G401 (cell line): ENCODE data around the gene DLG1. TPM values are rescaled to one million over a fixed set of nuclear protein-coding genes. Genes with fewer than 3 reads are reported as not detected.

Source experiments
- DNase-seq: peaks from one replicate; pipeline ENCODE4 v3.0.0-alpha.2; 2015; ENCODE audit warnings: low spot score
- in situ Hi-C: cut with HindIII; loops from 2 replicates; pipeline ENCODE4 v1.10.0; 2016; ENCODE audit warnings: low sequenced_read_pairs, mixed read lengths
- total RNA-seq: library from RNA; depleted of rRNA; stranded (reverse); fragments of >200 nt; shearing (Covaris generic); gene quantifications from 2 replicates; pipeline ENCODE4 v1.2.3, GENCODE V29; 2014

DLG1 gene
- total RNA-seq, 1 experiment from 2014 or later: 35.0 TPM

DNA sequence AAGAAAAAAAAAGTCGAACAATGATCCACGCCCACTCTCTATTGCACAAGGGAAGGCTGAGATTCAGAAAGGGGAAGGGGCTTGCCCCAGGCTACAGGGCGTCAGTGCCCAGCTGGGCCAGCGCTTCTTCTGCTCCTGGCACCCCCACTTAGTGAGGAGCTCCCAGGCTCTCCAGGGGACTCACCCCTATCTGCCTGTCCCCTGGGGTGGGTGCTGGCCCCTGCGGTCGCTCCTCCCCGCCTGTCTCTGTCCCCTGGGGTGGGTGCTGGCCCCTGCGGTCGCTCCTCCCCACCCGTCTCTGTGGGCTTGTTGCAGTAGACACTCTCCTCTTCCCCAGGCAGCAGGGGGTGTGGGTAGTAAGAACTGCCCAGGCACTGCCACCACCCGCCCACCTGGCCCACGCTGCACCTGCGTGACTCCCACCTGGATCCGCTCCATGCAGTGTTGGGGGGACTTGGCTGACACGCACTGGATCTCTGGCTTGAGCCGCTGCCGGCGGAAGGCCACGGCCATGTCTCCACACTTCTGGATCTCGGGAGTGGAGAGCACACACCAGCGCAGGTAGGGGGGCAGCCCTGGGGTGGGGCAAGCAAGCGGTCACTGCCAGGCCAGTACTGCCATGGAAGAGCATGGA is 283.4 kb downstream of the DLG1 start:
- no peak for DNase-seq
- in situ Hi-C loops: no loop called here

DNA sequence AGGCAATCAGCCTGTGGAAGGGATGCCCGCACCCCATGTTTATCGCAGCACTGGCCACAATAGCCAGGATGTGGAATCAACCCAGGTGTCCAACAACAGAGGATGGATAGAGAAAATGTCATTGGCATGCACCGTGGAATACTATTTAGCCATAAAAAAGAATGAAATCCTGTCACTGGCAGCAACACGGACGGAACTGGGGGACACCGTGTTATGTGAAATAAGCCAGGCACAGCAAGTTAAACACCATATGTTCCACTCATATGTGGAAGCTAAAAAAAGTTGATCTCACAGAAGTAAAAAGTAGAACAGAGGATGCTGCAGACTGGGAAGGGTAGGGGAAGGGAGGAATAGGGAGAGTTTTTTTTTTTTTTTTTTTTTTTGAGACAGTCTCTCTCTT is 284.4 kb downstream of the DLG1 start:
- DNase-seq: no peak
- in situ Hi-C loops: no loop called here

DNA sequence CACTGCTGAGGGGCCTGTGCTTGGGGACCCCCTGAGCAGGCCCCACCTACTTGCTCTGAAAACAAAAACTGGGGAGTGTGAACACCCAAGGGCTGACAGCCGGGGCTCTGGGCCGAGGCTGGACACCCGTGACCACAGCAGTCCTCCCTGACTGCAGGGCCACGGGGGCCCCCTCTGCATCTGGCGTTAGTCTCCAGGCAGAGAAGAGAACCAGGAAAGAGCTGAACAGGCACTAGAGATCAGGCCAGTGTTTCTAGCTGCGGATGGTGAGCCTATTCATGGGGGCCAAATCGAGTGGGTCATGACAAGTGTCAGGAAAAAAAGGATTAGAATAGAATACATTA is 285.9 kb downstream of the DLG1 start:
- in situ Hi-C loops: no loop called here

DNA sequence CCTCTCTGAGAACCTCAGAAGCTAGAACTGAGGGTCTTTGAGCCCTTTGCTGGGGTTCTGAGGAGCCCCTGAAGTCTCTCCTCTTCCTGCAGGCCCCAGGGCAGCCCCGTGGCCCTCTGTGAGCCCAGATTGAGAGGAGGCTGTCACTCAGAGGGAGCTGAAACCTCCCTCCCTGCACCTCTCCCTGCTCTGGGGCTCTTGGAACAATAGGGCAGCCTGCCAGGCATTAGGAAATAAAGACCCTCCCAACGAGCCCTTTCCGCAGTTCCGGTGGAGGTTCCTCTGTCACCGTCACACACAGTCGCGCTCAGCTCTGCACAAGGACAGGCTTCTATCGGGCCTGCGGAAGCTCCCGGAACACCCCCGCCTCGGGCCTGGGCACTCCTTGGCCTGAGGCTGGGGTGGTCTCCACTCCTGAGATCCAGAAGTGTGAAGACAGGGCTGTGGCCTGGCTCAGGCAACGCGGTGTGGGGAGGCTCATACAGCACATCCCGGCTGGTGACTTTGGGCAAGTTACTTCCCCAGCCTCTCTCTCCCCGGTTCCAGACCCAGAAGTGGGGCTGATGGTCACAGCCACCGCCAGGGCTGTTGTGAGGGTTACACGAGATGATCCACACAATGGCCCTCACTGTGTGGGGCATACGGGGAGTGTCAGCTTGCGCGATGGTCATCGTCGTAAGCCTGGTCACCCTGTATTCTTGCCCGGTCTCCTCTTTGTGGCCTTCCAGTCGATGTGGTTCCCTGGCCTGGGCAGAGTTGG is 286.5 kb downstream of the DLG1 start:
- no peak for DNase-seq
- in situ Hi-C loops: no loop called here

More for the DNA sequence above, 285.9 kb downstream of the DLG1 start:
- no peak for DNase-seq

DNA sequence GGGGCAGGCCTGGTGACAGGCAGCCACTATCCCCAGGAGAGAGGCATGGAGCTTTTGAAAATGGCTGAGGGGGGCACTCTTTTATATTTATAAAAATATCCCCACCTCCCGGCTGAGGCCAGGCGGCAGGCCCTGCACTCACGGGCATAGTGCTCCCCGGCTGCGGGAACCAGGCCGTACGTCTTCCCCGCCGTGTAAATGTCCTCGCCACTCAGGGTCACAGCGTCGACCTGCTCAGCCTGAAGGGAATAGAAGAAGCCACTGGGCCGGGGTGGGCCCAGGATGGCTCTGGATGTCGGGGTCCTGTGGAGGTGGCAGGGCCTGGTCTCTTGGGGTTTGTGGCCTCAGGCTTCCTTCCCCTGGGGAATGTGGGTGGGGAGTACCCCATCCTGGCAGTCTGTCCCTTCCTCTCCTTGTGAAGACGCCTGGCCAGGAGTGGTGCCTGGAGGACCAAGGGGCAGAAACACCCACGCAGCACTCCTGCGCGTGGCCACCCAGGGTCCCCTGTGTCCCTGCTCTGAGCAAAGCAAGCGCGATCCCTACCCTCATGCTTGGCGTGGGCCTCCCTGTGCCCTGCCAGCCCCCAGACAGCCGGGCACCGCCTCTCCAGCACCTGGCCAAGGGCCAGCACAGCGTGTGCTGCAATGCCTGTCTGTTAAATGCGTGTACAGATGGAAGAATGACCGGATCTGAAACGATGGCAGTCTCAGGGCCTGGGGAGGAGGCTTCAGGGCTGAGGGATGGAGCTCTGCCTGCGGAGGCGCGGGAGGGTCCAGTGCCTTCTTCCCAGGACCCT is 287.7 kb downstream of the DLG1 start:
- peak; percentile 74 for DNase-seq
- in situ Hi-C loops: no loop called here

DNA sequence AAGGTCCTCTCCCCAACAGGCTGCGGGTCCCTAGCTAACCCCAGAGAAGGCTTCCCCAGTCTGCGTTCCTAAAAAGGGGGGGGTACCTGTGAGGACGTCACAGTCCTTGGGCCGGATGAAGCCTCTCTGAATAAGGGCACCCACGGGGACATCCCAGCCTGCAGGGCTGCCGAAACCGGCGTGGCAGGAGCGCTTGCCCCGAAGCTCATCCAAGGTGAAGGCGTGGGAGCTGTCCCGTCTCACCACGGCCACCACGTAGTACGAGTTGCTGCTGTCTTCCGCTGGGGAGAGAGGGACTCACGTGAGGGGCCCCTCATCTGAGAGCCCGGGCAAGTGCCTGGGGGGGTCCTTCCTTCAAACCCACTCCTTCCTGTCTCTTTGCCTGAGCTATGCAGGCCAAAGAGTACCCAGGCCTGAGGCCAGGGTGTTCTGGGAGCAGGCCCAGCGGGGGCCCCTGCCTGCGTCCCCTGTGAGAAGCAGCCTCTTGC is 288.8 kb downstream of the DLG1 start:
- DNase-seq: no peak
- in situ Hi-C loops: no loop called here

DNA sequence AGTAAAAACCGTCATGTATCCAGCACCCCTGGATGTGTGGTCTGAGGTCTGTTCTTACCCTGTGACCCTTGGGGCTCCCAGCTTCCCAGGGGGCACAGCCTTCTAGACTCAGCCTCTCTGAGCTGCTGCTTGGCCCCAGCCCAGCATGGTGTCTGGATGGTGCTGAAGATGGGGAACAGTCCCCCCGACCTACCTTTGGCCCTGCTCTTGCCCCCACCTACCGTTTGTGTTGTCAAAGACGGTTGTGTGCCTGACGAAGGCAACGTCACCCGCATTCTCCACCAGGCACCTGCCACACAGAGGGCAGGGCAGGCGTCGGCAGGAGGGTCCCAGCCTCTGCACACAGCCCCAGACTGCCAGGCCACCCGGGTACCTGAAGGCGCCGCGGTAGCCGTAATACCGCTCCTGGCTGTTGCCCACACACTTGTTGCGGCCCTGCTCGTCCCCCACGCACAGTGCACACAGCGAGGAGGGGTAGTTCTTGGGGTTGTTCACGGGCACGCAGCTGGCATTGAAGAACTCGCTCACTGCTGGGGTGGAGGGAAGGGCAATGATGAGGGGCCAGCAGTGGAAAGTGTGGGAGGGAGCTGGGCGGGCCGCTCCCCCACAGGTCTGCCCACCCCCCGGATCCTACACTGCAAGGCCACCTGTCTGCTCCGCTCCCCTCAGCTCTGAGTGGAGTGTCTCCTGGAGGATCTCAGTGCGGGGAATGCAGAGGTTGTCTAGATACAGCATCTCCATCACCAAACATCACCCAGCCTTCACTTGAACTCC is 289.8 kb downstream of the DLG1 start:
- in situ Hi-C loops: no loop called here
- DNase-seq: no peak

DNA sequence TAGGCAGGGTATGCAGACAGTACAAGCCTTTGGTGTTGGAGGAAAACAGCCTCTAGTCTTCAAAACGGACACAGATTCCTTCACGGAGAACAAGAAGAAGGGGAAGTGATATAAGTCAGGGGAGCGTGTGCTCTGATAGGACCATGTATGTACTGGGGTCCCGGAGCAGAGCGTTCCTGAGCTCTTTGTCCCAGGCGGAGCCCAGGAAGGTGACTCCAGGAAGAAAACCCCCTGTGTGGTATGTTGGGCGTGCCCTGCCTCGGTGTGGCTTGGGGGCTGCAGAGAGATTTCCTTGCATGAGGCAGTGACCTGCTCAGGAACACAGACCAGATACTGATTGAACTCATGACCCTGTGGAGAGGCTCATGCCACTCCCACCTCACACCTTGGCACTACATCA is 290.5 kb downstream of the DLG1 start:
- in situ Hi-C loops: no loop called here
- no peak for DNase-seq

DNA sequence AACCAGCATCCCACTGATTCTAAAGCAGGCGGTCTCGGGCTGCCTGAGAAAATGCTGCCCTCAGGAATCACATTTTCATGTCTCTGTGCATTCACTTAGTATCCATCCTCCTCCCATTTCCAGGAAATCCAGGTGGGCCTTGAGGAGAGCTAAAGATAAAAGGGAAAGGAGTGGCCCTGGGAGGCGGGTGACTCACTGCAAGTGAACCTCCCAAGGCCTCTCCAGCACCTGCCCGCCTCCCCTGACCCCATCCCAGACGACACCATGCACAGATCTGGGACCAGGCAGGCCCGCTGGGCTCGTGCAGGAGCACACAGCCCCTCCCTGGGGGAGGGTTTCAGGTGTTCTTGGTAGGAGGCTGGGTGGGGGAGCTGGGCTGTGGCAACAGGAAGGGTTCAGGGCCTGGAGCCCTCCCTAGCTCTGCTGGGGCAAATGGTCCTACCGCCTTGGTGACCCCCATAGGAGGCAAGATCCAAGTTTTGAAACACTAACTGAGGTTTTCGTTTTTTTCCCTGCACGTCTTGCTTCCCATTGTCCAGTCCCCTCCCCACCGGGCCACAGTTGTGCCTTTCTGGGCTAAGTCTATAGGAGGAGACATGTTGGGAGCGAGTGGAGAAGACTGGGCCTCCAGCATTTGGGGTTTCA is 291.0 kb downstream of the DLG1 start:
- in situ Hi-C loops: no loop called here
- no peak for DNase-seq

DNA sequence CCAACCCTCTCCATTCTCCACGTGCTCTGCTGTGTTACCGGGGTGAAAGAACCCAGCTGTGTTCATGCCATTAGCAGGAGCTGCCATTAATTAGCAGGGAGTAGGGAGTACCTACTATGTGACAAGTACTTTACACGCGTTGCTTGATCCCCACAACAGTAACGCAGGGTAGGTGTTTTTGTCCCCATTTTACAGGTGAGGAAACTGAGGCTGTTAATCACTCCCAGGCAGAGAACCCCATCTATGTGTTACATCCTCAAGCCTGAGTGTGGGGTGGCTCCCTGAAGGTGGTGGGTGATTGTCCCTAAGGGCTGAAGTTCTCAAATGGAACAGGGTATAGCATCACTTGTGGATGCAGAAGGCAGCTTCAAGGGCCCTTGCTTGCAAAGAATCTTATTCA is 291.6 kb downstream of the DLG1 start:
- in situ Hi-C loops: no loop called here
- no peak for DNase-seq

DNA sequence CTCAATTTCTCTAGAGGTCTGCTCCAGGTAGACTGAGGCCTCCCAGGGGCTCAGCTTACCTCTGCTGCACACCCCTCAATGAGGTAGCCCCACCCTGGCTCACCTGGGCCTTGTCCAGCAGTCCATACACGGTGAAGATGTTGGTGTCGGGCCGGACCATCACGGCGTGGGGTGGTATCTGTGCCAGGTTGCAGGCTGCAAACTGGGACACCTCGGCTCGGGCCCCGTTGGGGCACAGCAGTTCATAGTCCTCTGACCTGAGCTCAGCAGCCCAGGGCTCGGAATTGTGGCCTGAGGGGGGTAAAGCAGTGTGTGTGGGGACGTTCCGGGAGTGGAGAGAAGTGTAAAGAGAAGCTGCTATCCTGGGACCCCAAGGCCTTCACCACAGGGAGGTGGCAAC is 292.0 kb downstream of the DLG1 start:
- DNase-seq: no peak
- in situ Hi-C loops: no loop called here

DNA sequence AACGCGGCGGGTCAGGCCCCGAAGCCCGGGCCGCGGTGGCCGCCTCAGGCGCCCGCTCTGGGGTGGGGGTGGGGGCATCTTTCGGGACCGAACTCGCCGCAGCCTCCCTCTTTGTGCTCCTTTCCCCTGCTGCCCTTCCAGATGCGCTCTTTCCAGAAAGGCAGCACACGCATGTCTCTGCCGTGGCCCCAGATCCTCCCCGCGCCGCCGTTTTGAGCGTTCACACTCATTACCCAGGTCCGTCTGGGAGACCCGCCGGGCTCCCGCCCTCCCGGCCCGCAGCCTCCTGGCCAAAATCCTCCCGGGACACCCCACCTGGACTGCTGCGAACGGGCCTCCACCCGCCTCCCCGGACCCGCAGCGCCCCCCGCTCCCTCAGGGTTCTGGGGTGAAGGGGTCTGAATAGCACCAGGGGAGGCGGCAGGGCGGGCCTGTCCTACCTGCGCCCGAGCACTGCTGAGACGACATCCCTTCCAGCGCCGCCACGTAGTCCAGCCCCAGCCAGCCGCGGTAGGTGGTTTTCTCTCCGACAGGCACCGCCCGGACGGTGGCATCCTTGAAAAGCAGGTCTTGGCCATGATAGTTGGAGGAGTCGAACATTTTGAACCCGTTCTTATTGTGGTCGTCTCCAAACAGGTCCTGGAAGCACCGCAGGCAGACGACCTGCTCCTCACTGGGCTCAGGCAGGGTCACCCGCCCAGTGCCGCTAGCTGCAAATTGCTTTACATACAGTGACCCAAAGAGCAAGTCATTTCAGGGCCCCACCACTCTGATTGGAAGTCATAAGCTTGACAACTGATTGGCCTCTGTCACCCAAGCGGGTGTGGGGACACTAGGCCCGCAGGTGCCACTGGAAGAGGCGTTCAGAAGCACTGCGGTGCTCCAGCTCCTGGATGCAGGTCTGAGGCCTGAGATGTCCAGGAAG is 294.7 kb downstream of the DLG1 start:
- DNase-seq: peak; percentile 51
- in situ Hi-C loops: no loop called here

DNA sequence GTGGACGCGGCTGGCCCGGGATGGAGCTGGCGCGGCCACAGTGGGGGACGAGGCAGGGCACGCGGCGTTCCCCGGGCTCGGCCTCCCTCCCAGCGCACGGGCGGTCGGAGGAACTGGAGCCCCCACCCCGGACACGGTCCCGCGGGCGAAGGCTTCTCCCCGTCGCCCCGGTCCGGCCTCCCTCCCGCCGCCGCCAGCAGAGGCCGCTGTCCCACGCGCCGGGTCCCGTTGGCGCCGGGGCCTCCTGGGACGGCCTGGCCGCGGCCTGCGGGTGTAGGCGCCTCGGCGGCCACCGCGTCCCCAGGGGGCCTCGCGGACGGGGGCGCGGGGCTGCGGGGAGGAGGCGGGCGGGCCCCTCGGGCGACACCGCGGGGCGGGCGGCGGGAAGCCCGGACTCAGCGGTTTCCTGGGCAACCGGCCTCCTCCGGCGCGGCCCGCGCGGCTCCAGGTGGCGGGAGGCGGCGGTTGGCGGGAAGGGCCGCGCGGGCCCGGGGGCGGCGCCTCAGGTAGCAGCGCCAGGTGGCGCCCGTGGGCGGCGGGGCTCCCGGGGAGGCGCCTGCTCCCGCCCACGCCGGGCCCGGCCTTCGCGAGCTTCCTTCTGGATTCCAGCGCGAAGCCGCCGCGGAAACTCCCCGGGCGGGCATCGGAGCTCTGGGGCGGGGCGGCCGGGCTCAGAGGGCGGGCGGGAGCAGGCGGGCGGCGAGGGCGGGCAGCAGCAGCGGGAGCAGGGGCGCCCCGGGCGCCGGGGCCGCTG is 295.5 kb downstream of the DLG1 start:
- peak; percentile 60 for DNase-seq

DNA sequence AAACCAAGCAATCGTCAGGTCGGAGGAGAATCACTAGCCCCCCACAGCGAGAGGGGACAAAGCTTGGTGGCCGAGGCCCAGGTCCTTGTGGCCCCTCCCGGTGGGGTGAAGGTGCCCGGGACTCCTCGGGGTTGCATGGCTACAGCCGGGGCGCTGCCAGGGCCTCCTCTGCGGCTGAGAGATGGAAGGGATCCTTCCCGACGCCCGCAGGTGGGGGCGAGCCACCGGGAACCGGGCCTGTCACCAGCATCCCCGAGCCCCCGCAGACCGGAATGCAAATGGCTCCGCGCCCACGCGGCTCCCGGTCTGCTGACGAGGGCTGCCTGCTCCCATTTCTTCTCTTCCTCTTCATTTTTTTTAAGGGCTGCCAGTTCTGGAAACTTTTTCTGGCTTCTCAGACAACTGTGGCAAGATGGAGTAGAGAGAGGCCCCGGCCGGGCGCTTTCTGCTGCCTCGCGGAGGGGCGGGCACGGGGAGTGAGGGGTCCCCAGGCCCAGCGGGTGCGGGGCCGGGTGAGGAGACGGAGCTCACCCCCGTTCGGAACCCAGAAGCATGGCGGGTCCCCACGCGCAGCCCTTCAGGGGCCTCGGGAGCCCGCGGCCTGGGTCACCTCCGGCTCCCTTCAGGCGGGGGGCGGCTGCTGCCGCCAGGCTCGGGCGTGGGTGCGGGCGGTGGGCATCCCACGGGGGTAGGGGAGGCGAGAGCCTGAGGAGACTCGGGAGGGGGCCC is 296.3 kb downstream of the DLG1 start:
- in situ Hi-C loops: no loop called here
- DNase-seq: no peak

More for the DNA sequence above, 295.5 kb downstream of the DLG1 start:
- in situ Hi-C loops: no loop called here

DNA sequence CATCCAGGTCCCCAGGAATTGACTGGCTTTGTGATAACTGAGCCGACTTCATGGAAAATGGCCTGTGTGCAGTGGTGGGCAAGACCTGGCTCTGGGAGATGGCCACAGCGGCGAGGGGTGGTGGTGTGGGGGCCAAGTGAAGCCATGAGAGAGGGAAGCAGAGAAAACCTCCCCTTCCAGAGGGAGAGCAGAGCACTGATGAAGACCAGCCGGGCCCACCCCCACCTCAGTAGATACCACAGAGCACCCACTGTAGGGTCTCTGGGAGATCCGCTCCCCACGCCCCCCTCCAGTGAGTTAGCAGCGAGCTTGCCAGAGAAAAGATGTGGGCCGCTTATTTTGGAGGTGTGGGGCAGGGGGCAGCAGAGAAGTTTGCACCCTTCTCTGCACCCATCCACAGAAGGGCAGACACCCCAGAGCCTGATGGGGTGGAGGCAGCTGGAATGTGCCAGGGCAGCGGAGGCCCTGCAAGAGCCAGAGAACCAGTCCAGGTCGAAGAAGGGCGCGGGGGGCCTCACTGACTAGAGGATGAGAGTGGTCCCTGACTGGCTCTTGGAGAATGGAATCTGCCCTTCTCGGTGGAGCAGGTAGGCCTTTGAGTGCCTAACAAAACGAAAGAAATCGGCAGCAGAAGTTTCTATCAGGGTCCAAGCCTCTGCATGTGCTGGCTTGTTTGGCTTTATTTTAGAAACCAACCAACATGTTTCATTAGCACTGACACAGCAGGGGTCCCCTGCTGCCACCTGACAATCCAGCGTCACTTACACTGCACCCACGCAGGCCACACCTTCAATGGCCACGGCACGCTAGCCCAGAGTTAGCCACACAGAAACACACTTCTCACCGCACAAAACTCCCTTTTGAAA is 297.1 kb downstream of the DLG1 start:
- in situ Hi-C loops: no loop called here
- peak; percentile 75 for DNase-seq

DNA sequence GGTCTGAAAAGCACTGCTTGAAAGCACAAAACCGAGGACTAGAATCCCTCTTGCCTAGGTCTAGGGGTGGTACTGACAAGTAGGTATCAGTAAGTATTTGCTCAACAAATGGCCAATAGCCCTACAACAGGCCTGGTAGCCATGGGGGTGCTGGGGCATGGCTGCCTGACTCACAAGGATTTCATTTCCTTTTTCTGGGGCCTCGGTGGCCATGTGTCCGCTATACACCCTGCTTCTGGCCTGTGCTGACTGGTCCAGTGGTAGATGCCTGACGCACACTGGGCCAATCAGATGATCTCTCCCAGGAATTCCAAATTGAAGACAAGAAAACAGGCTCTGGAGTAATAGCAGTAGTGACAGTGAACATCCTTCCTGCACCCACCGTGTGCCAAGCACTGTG is 298.2 kb downstream of the DLG1 start:
- no peak for DNase-seq
- in situ Hi-C loops: no loop called here
